CD4-positive, alpha-beta T cell treated with Interleukin-17A for 1 hour (primary cell): ENCODE results near the gene CACNG6.
"Not testable (repeated sequence)": the region's sequence is repeated elsewhere in the genome, so short reads cannot be mapped to it uniquely, and the experiment has no call there.

ENCODE experiments used
- DNase-seq: peaks from one replicate; pipeline ENCODE4 v3.0.0-alpha.2; 2020

CACNG6 gene

GRCh38 chr19:53991224-53992113 is at the start of gene CACNG6:
Gene CACNG6, plus strand, starts transcription at chr19:53991637. Its CDS starts 1,241 bp downstream, at chr19:53992878.
- DNase-seq: no peak

DNA sequence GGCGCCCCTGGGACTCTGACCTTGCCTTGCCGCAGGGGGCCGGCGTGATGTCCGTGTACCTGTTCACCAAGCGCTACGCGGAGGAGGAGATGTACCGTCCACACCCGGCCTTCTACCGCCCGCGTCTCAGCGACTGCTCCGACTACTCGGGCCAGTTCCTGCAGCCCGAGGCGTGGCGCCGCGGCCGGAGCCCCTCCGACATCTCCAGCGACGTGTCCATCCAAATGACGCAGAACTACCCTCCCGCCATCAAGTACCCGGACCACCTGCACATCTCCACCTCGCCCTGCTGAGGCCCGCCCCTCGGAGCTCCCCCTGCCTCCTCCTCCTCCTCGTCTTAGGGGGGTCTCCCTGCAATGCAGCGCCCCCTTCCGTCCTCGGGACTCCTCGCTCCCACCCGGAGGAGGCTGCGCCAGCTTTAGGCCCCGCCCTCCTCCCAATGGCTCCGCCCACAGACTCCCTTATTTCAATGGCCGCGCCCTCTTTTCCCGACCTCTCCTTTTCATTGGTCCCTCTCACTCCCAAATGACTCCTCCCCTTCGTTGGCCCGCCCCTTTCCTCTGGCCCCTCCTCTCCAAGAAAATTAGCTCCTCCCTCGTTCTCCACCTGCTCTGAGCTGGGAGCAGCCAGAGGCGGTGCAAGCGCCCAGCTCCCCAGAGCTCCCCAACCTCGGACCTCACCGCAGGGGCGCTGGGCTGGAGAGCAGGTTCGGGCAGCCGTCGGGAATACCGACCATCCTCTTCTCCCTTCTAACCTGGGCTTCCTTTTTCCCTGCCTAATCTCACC is 49.2 kb upstream of the CACNG6 start:
- no peak for DNase-seq

DNA sequence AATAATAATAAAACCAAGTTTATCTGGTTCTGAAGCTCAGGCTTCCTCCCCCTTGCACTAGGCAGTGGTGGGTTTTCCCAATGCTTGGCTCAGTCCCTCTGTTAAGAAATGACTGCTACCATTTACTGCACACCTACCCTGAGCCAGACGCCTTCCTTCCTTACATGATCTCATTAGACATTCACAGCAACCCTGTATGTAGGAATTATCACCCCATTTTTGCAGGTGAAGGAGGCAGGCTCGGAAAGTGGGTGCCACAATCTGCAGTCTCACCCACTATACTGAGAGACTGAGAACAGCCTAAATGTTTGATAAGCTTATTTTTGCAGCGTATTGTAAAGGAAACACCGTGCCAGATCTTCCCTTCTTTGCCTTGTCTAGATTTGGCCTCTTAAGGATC is 47.0 kb upstream of the CACNG6 start:
- no peak for DNase-seq

GRCh38 chr19:53944933-53945332 is 46.5 kb upstream of the CACNG6 start:
- DNase-seq: no peak

DNA sequence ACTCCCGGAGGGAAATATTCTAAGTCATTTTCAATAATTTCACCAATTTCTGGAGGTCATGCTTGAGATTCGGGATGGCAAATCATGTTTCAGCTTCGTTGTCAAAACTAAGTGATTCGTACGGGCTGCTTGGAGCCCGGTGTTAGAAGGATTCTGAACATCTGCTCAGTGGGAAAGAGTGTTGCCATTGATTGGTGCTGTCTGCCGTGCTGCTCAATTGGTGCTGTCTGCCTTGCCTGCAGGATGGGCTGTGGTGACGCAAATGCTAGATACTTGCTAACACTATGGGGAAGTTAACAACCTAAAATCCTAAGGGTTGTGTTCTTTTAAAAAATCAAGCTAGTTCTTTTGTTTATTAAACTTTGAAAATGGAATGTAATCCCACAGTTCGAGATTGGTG is 46.0 kb upstream of the CACNG6 start:
- DNase-seq: no peak

DNA sequence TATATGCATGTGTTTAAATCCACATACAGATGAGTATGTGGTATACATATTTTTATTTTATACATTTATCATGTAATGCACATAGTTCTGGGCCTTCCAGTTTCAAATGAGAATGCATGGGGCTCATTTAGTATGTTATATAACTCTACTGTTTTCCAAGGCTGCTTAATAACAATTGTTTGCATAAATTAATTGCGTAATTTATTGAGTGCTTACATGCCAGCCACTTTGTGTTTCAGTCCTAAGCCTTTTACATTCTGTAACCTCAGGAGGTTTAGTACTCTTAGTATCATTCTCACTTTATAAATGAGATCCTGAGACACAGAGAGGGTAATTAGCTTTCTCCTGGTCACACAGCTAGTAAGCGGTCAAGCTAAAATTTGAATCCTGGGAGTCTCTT is 45.4 kb upstream of the CACNG6 start:
- DNase-seq: no peak

DNA sequence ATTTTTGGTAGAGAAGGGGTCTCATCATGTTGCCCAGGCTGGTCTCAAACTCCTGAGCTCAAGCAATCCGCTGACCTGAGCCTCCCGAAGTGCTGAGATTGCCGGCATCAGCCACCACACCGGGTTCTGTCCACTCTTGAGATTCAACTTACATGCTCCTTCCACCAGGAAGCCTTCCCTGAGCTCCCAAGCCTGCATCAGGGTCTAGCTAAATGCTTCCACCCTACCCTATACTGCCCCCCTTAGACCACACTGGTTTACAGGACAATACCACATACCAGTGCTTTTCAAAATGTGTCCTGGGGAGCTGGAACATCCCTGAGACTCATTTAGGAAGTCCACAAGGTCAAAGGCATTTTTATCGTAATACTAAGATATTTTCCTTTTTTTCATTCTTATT is 43.8 kb upstream of the CACNG6 start:
- no peak for DNase-seq

DNA sequence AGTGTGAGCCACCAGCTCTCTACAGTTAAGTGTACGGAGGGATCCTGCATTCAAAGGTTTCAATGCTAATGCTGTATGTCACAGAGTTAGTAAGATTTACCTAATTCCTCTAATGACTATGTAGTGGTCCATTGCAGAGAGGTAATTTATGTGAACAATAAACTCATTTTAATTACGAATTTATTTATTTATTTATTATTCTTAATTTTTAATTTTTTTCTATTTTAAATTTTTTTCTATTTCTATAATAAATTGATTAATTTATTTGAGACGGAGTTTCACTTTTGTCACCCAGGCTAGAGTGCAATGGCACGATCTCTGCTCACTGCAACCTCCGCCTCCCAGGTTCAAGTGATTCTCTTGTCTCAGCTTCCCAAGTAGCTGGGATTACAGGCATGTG is 42.8 kb upstream of the CACNG6 start:
- DNase-seq: not testable (repeated sequence)

DNA sequence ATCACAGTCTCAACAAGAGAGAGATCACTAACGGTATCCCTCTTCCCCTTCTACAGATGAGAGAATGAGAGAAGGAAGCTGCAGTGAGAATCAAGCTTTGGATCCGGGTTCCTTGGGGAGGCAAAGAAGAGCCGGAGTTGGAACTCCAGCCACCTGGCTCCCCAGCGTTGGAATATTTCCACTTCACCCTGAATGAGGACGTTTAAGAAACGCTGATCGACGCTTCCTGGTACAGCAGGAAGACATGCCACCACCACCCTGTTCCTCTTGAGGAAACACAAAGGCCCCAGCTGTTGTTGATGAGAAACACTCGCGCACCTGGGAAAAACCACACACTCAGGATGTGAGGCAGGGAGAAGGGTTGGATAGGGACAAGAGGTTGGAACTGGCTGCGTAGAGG is 40.0 kb upstream of the CACNG6 start:
- DNase-seq: no peak

GRCh38 chr19:53951947-53952346 is 39.5 kb upstream of the CACNG6 start:
- no peak for DNase-seq

DNA sequence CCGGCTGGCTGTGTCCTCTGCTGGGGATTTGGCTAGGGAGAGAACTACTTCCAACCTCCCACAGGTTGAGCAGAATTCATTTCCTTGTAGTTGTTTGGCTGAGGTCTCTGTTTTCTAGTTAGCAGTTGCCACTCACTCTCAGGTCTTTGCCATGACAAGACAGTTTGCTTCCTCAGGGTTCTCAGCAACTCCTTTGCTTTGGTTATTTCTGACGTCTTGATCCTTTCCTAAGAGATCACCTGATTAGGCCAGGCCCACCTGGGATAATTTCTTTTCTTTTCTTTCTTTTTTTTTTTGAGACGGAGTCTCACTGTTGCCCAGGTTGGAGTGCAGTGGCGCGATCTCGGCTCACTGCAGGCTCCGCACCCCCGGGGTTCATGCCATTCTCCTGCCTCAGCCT is 38.1 kb upstream of the CACNG6 start:
- no peak for DNase-seq

- no peak for DNase-seq
Measured at GRCh38 chr19:53957448-53958167, 33.8 kb upstream of the CACNG6 start.

GRCh38 chr19:53958168-53958571 is 33.3 kb upstream of the CACNG6 start:
- DNase-seq: no peak

- no peak for DNase-seq
Measured at GRCh38 chr19:53958823-53959757, 32.3 kb upstream of the CACNG6 start.

GRCh38 chr19:53960187-53960586 is 31.2 kb upstream of the CACNG6 start:
- no peak for DNase-seq

- DNase-seq: no peak
Measured at GRCh38 chr19:53960886-53961285, 30.6 kb upstream of the CACNG6 start.

- no peak for DNase-seq
Measured at GRCh38 chr19:53961523-53962356, 29.7 kb upstream of the CACNG6 start.

DNA sequence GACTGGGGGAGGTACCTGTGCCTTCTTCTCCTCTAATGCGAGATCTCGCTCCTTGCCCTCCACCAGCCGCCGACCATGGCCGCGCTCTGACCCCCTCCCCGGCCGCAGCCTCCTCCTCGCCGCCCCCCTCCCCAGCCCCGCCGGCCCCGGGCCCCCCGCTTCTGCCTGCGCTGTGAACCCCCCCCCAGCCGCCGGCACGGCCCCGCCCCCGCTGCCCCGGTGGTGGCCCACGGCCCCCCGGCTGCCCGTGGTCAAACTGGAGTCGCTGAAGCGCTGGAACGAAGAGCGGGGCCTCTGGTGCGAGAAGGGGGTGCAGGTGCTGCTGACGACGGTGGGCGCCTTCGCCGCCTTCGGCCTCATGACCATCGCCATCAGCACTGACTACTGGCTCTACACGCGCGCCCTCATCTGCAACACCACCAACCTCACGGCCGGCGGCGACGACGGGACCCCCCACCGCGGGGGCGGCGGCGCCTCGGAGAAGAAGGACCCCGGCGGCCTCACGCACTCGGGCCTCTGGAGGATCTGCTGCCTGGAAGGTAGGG is 28.5 kb upstream of the CACNG6 start, which contains the start of gene CACNG8:
TSS of gene CACNG8 (plus strand) at position 51 of the 545 bp plus-strand sequence.
- DNase-seq: no peak

DNA sequence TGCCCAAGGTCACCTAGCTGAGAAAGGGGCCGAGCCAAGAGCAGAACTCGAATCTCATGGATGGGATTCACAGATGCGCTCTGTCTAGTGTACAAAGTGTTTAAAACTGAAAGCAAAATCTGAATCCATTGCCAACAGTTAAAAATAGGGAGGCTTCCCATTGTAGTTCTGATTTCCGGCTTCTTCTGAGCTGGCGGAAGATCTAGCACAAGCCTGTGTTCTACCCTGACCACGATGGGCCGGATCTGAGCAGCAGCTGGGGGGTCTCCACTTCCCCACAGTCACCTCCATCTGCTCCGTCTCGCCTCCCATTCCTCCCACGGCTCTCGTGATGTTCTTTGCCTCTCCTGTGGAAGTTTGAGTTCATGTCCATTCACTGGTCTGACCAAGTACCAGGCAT is 26.3 kb upstream of the CACNG6 start:
- no peak for DNase-seq

DNA sequence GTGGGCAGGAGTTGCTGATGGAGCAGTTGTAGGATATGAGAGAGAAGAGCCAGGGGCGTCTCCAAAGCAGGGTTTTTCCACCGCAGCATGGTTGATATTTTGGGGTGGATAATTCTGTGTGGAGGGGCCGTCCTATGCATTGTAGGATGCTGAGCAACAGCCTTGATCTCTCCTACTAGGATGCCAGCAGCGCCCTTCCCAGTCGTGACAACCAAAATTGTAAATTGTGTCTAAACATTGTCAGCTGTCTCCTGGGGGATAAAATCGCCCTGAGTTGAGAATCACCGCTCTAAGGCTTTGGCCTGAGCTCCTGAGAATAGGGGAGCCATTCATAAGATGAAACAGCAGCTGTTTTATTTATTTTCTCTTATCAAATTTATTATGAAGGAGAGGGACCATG is 24.5 kb upstream of the CACNG6 start:
- DNase-seq: no peak

GRCh38 chr19:53969366-53969765 is 22.1 kb upstream of the CACNG6 start:
- DNase-seq: no peak
